Heart right ventricle (tissue), 16 donors: ENCODE results near the gene FARP2. TPM values are rescaled to one million over a fixed set of nuclear protein-coding genes. Genes with fewer than 3 reads are reported as not detected.

Experiments
- ATAC-seq, 8 donors: fragments of 200-7000 bp; cut with Tn5 transposase; one replicate each; pipeline ENCODE4 v1.9.1; 2020; ENCODE audit warnings: mild to moderate bottlenecking in 8 of 8, moderate library complexity in 8 of 8, moderate number of reproducible peaks in 1 of 8
- DNase-seq, 2 donors: peaks; one replicate each; pipeline ENCODE4 v3.0.0-alpha.2; 2020
- H3K27ac ChIP-seq, 10 donors: fragments of 200-600 bp; sonication (generic) in 2 of 10; one replicate each; pipeline versions ENCODE4 v1.5.0 to v1.8.0; 2020 to 2022; ENCODE audit warnings: mild to moderate bottlenecking in 3 of 10
- H3K27me3 ChIP-seq, 7 donors: fragments of 200-600 bp; one replicate each; pipeline ENCODE4 v1.8.0; 2021 to 2022; ENCODE audit warnings: mild to moderate bottlenecking in 2 of 7
- H3K36me3 ChIP-seq, 9 donors: fragments of 200-600 bp; sonication (generic) in 1 of 9; one replicate each; pipeline versions ENCODE4 v1.5.0 to v1.8.0; 2020 to 2022; ENCODE audit warnings: mild to moderate bottlenecking in 2 of 9
- H3K4me1 ChIP-seq, 9 donors: fragments of 200-600 bp; sonication (generic) in 1 of 9; one replicate each; pipeline versions ENCODE4 v1.5.0 to v1.8.0; 2020 to 2022; ENCODE audit warnings: mild to moderate bottlenecking in 4 of 9
- H3K4me3 ChIP-seq, 10 donors: fragments of 200-600 bp; sonication (generic) in 2 of 10; one replicate each; pipeline versions ENCODE4 v1.5.0 to v1.8.0; 2020 to 2022; ENCODE audit warnings: mild to moderate bottlenecking in 7 of 10, moderate library complexity in 2 of 10
- H3K9me3 ChIP-seq, 11 donors: fragments of 200-600 bp in 10 of 11; sonication (generic) in 2 of 11; one replicate each; pipeline versions ENCODE4 v1.5.0 to v1.8.0; 2013 to 2022; ENCODE audit warnings: mild to moderate bottlenecking in 2 of 11, control low read depth in 1 of 11, moderate library complexity in 1 of 11
- CTCF ChIP-seq, 9 donors: fragments of 200-600 bp; sonication (generic) in 2 of 9; IDR thresholded peaks; one replicate each; pipeline versions ENCODE4 v1.5.0 to v1.8.0; 2021 to 2022; ENCODE audit warnings: antibody characterized with exemption in 9 of 9, mild to moderate bottlenecking in 5 of 9, moderate library complexity in 1 of 9
- WGBS, 2 donors: extraction: QIAGEN DNeasy Blood & Tissue Kit; methylation state at CpG; one replicate each; pipeline ENCODE4 v1.1.7; 2013; ENCODE audit warnings: inconsistent platforms in 1 of 2; 5-methylcytosine and 5-hydroxymethylcytosine counted together
- intact Hi-C, 10 donors: fragments of 100-400 bp; cut with DNase I; formaldehyde crosslinking; loops; one replicate each; pipeline versions ENCODE4 v1.11.1 to v1.14.2; 2022
- polyA plus RNA-seq, 2 donors: library from polyadenylated mRNA; stranded (reverse); fragments of 200-250 nt; gene quantifications; one replicate each; pipeline ENCODE4 v1.2.3, GENCODE V29; 2013
- total RNA-seq, 10 donors: library from RNA; stranded (reverse); fragmentation: NEBNext Ultra II Directional in 3 of 10; extraction: Animal tissue kit (Norgen Biotek cat#: 25700) in 3 of 10; gene quantifications; one replicate each; pipeline versions ENCODE4 v1.2.1 to v1.2.4, GENCODE V29; 2021 to 2023
- donor health status: Arrhythmogenic right ventricular cardiomyopathy.
- donor health status: ischemic (EF 13 %, LVEDD 7.1; RV severe dilation, severe dysfunction).
- donor health status: healthy with polysubstance abuse.
- donor health status: DM: no; HTN: yes; CAD: no.
- donor health status: DM: no; HTN: no; CAD: no.
- donor health status: ischemic (EF 25% LVEDD 6.9; RV normal size, moderate dysfunction).
- donor health status: ischemic (EF 25% LVEDD 5.7; RV mildly dilated, moderate dysfunction).
- donor health status: healthy.
- donor health status: DM: yes; HTN: yes; CAD: no.
- donor health status: Ischemic cardiomyopathy.
- donor health status: ischemic (EF 35%, LVEDD 5.7; RV mildly dilated, moderate dysfunction).
- donor health status: nonischemic (EF 11% LVEDD 7.7; RV severe dilation, severe dysfunction).
- donor health status: DM: yes; HTN: yes; CAD: no.
- donor health status: PGD.
- donor health status: ischemic (EF 29% LVEDD 5.4; RV normal size, mild dysfunction).
- donor health status: nonischemic (EF 23%, LVEDD 6.1; RV moderate dilation, normal function).

FARP2 gene
- total and polyA plus RNA-seq, 12 donors = 7.1 to 23.6 (median 19.3) TPM

- Histone ChIP-seq H3K27ac (no peak overlapping the region), H3K9me3 (no peaks in the 10 kb centered on the region), H3K4me3 (no peak overlapping the region), H3K36me3 (no peaks in the 10 kb centered on the region), H3K4me1 (peaks cover 11 to 27% (median 22%) of the 10 kb centered on the region in 9 donors), H3K27me3 (no peaks in the 10 kb centered on the region)
- intact Hi-C loops = no loop called here
- ATAC-seq (no peak), DNase-seq (no peak)
- TF ChIP-seq CTCF (IDR thresholded peaks at IDR 0.05) = no peak
- 92 to 93% methylated on average over 6 of the region's 6 CpGs for WGBS, 2 donors
These were observed 155.1 kb downstream of the FARP2 start for GRCh38 chr2:241511091-241511741.

- H3K9me3 ChIP-seq = no peaks in the 10 kb centered on the region
- WGBS, 2 donors = 68 to 72% methylated on average over 5 of the region's 5 CpGs
These were observed 158.5 kb downstream of the FARP2 start for GRCh38 chr2:241514553-241514952.

GRCh38 chr2:241514986-241515737 lies 159.1 kb downstream of the FARP2 start:
- Histone ChIP-seq H3K4me1 (no peaks in the 10 kb centered on the region), H3K4me3 (no peak overlapping the region), H3K27ac (no peak overlapping the region), H3K9me3 (no peaks in the 10 kb centered on the region), H3K36me3 (no peaks in the 10 kb centered on the region), H3K27me3 (peaks cover 0 to 10% (median 6%) of the 10 kb centered on the region in 7 donors)
- ATAC-seq = no peak
- 70 to 74% methylated on average over 10 of the region's 10 CpGs for WGBS, 2 donors
- TF ChIP-seq CTCF (IDR thresholded peaks at IDR 0.05) = no peak
- intact Hi-C loops = no loop called here
- DNase-seq = no peak

More at GRCh38 chr2:241514553-241514952, 158.5 kb downstream of the FARP2 start:
- ATAC-seq (peak in 1 of 8 donors; percentile 10), DNase-seq (no peak)
- Histone ChIP-seq H3K4me1 (peaks cover 0 to 3% (median 1%) of the 10 kb centered on the region in 9 donors), H3K4me3 (no peak overlapping the region), H3K27me3 (peaks cover 0 to 3% (median under 1%) of the 10 kb centered on the region in 7 donors), H3K27ac (no peak overlapping the region), H3K36me3 (no peaks in the 10 kb centered on the region)
- intact Hi-C loops = no loop called here
- TF ChIP-seq CTCF (IDR thresholded peaks at IDR 0.05) = no peak

GRCh38 chr2:241516520-241516965 lies 160.5 kb downstream of the FARP2 start:
- intact Hi-C loops = no loop called here
- no peaks in the 10 kb centered on the region for H3K4me1 ChIP-seq
- TF ChIP-seq CTCF (IDR thresholded peaks at IDR 0.05) = no peak
- ATAC-seq (peak in 1 of 8 donors; percentile 66), DNase-seq (no peak)
- no peaks in the 10 kb centered on the region for H3K9me3 ChIP-seq
- H3K27me3 ChIP-seq = peaks cover 0 to 16% (median 9%) of the 10 kb centered on the region in 7 donors
- no peaks in the 10 kb centered on the region for H3K36me3 ChIP-seq
- no peak overlapping the region for H3K4me3 ChIP-seq
- WGBS, 2 donors = 97 to 98% methylated on average over 3 of the region's 3 CpGs
- no peak overlapping the region for H3K27ac ChIP-seq
